OCI-LY3 (cell line): ENCODE data around the gene TUNAR.

ENCODE experiments used
- EZH2phosphoT487 ChIP-seq: fragments of 200-600 bp; shearing (Covaris generic); IDR thresholded peaks from 2 replicates; pipeline ENCODE4 v1.6.1; 2018; ENCODE audit warnings: antibody characterized with exemption, mixed run types, low read depth
- TF ChIP-seq, protein P1 (sequence below): fragments of 200-600, 300-600 bp; sonication (generic); IDR thresholded peaks from 2 replicates; pipeline ENCODE4 v1.5.1; 2014; ENCODE audit warnings: antibody characterized with exemption, low read length, low read depth

DNA sequence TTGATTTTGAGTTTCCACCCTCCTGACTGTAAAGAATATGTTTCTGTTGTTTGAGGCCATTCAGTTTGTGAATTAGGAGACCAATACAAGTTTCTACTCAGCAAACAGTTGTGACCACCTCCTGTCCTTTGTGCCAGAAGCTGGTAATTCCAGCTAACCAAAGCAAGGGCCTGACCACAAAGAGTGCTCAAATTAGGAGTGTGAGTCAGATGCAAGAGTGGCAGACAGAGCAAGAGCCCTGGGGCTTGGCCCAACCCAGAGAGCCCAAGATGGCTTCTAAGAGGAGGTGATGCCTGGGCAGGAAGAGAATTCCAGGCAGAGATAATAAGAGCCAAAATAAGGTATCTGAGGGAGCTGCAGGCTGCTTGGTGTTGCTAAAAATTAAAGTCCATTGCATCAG, 84.8 kb downstream of the TUNAR start:
- TF ChIP-seq, protein P1, sequence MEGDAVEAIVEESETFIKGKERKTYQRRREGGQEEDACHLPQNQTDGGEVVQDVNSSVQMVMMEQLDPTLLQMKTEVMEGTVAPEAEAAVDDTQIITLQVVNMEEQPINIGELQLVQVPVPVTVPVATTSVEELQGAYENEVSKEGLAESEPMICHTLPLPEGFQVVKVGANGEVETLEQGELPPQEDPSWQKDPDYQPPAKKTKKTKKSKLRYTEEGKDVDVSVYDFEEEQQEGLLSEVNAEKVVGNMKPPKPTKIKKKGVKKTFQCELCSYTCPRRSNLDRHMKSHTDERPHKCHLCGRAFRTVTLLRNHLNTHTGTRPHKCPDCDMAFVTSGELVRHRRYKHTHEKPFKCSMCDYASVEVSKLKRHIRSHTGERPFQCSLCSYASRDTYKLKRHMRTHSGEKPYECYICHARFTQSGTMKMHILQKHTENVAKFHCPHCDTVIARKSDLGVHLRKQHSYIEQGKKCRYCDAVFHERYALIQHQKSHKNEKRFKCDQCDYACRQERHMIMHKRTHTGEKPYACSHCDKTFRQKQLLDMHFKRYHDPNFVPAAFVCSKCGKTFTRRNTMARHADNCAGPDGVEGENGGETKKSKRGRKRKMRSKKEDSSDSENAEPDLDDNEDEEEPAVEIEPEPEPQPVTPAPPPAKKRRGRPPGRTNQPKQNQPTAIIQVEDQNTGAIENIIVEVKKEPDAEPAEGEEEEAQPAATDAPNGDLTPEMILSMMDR: no peak
- TF ChIP-seq EZH2phosphoT487: no peak
